GM12878 (cell line): Measurements from ENCODE around the gene USPL1.

Experiments
- ATF3 ChIP-seq: IDR thresholded peaks from 2 replicates; pipeline ENCODE4 v1.6.1; 2011; ENCODE audit warnings: low read depth, mild to moderate bottlenecking, low read length, moderate library complexity, borderline replicate concordance; ENCODE audit errors: extremely low read depth
- BRCA1 ChIP-seq: IDR thresholded peaks from 2 replicates; pipeline ENCODE4 v1.6.1; 2011; ENCODE audit warnings: low read depth, low read length, improper control_type of control experiment
- CTCF ChIP-seq, 3 experiments: IDR thresholded peaks in 2 of 3; conservative IDR thresholded peaks in 1 of 3; 2 replicates each; pipeline ENCODE4 v1.5.1; 2011; ENCODE audit warnings: low read depth in 3 of 3, low read length in 3 of 3, mild to moderate bottlenecking in 3 of 3, control low read depth in 2 of 3, moderate library complexity in 2 of 3, inconsistent platforms in 1 of 3, mixed read lengths in 1 of 3; ENCODE audit not compliant: control insufficient read depth in 2 of 3, insufficient read depth in 1 of 3; ENCODE audit errors: extremely low read depth in 1 of 3
- EZH2 ChIP-seq: IDR thresholded peaks from 2 replicates; pipeline ENCODE4 v1.6.1; 2012; ENCODE audit warnings: low read depth, mild to moderate bottlenecking, control low read depth, inconsistent platforms, low read length, borderline replicate concordance; ENCODE audit not compliant: control insufficient read depth
- GABPA ChIP-seq: IDR thresholded peaks from 2 replicates; pipeline ENCODE4 v1.6.1; 2014; ENCODE audit warnings: antibody characterized with exemption, low read depth, mild to moderate bottlenecking, inconsistent platforms
- HDAC6 ChIP-seq: fragments of 200-600 bp; sonication (generic); IDR thresholded peaks from one replicate; pipeline ENCODE4 v1.8.0; 2017; ENCODE audit warnings: antibody characterized with exemption; ENCODE audit not compliant: unreplicated experiment
- MTA3 ChIP-seq: IDR thresholded peaks from 2 replicates; pipeline ENCODE4 v1.6.1; 2012; ENCODE audit warnings: low read length, inconsistent platforms, borderline replicate concordance
- POLR2A ChIP-seq: IDR thresholded peaks from 2 replicates; pipeline ENCODE4 v1.6.1; 2011; ENCODE audit warnings: low read depth, mild to moderate bottlenecking, low read length
- RCOR1 ChIP-seq: conservative IDR thresholded peaks from 2 replicates; pipeline ENCODE4 v1.6.1; 2012; ENCODE audit warnings: low read depth, low read length, improper control_type of control experiment
- RELA ChIP-seq: fragments of 450-650 bp; IDR thresholded peaks from 2 replicates; pipeline ENCODE4 v1.8.0; 2014; ENCODE audit warnings: borderline replicate concordance; ENCODE audit not compliant: partially characterized antibody
- TAF1 ChIP-seq: IDR thresholded peaks from 2 replicates; pipeline ENCODE4 v1.6.1; 2011; ENCODE audit warnings: mild to moderate bottlenecking, low read depth, low read length, borderline replicate concordance

- TF ChIP-seq EZH2 = no peak
- TF ChIP-seq RELA = no peak
- TF ChIP-seq CTCF (IDR thresholded peaks at IDR 0.05 in 2 of 3, conservative IDR thresholded peaks at IDR 0.05 in 1 of 3; ENCODE audit: control insufficient read depth in 2 of 3, extremely low read depth in 1 of 3, insufficient read depth in 1 of 3, low read depth in 3 of 3, low read length in 3 of 3) = no peak
- no peak for TF ChIP-seq BRCA1
- TF ChIP-seq RCOR1 = no peak
- no peak for TF ChIP-seq POLR2A
- no peak for TF ChIP-seq HDAC6
- no peak for TF ChIP-seq TAF1
- no peak for TF ChIP-seq ATF3
- no peak for TF ChIP-seq MTA3
- no peak for TF ChIP-seq GABPA
These were observed 30.3 kb downstream of the USPL1 start for GRCh38 chr13:30647824-30648521.
